Activated CD8-positive, alpha-beta T cell treated with anti-CD3 and anti-CD28 coated beads, Interleukin-2, amount 10 ng/mL, durations not matched to agents 7 days and 5 days (primary cell): Measurements from ENCODE around the gene TXNRD2. TPM values are rescaled to one million over a fixed set of nuclear protein-coding genes. Genes with fewer than 3 reads are reported as not detected.

Source experiments
- ATAC-seq: fragments of 150-1000 bp; cut with Tn5 transposase; one replicate; pipeline ENCODE4 v1.10.0; 2021; ENCODE audit warnings: moderate library complexity
- CTCF ChIA-PET: fragments of 350-600 bp; sonication (Branson Sonifier 250); formaldehyde crosslinking; loops from one replicate; lab custom pipeline; 2021; ENCODE audit warnings: antibody characterized with exemption; lab: Charles Lee
- POLR2A ChIA-PET: fragments of 350-600 bp; sonication (Branson Sonifier 250); formaldehyde crosslinking; loops from one replicate; lab custom pipeline; 2021; ENCODE audit warnings: antibody characterized with exemption; lab: Charles Lee
- DNase-seq: peaks from one replicate; pipeline ENCODE4 v3.0.0-alpha.2; 2020
- H3K27ac Mint-ChIP-seq: one replicate; pipeline ENCODE4 v1.8.0; 2021; ENCODE audit warnings: mild to moderate bottlenecking, mixed read lengths
- H3K27me3 Mint-ChIP-seq: one replicate; pipeline ENCODE4 v1.8.0; 2021; ENCODE audit warnings: low read depth, mixed read lengths
- H3K36me3 Mint-ChIP-seq: one replicate; pipeline ENCODE4 v1.8.0; 2021; ENCODE audit warnings: low read depth, mixed read lengths
- H3K4me1 Mint-ChIP-seq: one replicate; pipeline ENCODE4 v1.8.0; 2021; ENCODE audit warnings: low read depth, mixed read lengths
- H3K4me3 Mint-ChIP-seq: one replicate; pipeline ENCODE4 v1.8.0; 2021; ENCODE audit warnings: mild to moderate bottlenecking, mixed read lengths
- H3K9me3 Mint-ChIP-seq: one replicate; pipeline ENCODE4 v1.8.0; 2022; ENCODE audit warnings: mixed read lengths; ENCODE audit not compliant: insufficient read depth
- total RNA-seq, 2 experiments: library from RNA; stranded (reverse); gene quantifications; one replicate each; pipeline ENCODE4 v1.2.3, GENCODE V29; 2021

TXNRD2 gene
- total RNA-seq, 2 experiments from 2014 or later, result 16.1 to 19.3 TPM

DNA sequence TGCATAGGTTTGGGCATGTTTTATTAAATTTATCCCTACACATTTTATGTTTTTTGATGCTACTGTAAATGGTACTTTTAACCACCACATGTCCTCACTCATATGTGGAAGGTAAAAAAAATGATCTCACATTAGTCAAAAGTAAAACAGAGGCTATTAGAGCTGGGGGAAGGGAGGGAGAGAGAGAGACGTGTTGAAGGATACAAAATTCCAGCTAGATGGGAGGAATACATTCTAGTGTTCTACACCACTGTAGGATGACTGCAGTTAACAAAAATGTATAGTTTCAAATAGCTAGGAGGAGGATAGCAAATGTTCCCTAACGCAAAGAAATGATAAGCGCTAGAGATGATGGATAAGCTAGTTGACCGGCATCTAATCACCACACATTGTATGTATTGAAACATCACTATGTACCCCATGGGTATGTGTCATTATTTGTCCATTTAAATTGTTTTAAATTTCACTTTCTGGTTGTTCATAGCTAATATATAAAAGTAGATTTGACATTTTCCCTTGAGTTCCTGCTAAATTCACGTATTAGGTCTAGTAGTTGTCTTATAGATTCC lies 77.0 kb downstream of the TXNRD2 start:
- Mint-ChIP-seq H3K9me3 (no peaks in the 10 kb centered on the region), H3K36me3 (no peaks in the 10 kb centered on the region), H3K4me1 (no peaks in the 10 kb centered on the region), H3K27ac (no peak overlapping the region), H3K27me3 (no peaks in the 10 kb centered on the region), H3K4me3 (no peak overlapping the region)
- DNase-seq (no peak), ATAC-seq (no peak)
- CTCF ChIA-PET, result interaction anchor here (0.6 to 3.1 kb wide), 3 partner anchors 9 to 46 kb away, joined by 3 to 13 read pairs (median 4); partner anchors contain the start of genes GNB1L and RTL10
- POLR2A ChIA-PET, result no interaction called here

DNA sequence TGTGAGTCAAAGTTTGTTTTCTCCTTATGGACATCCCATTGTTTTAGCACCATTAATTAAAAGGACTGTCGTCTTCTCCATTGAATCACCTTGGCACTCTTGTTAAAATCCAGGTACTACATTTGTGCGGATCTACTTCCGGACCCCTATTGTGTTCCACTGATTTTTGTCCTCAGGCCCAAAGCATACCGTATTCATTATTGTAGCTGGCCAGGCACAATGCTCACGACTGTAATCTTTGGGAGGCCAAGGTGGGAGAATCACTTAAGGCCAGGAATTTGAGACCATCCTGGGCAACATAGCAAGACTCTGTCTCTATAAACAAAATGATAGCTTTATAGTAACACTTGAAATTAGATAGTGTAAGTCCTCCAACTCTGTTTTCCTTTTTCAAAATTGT lies 78.0 kb downstream of the TXNRD2 start:
- no peaks in the 10 kb centered on the region for H3K4me1 Mint-ChIP-seq
- ATAC-seq (no peak), DNase-seq (no peak)
- no peak overlapping the region for H3K27ac Mint-ChIP-seq
- POLR2A ChIA-PET, result no interaction called here
- no peaks in the 10 kb centered on the region for H3K27me3 Mint-ChIP-seq
- no peaks in the 10 kb centered on the region for H3K9me3 Mint-ChIP-seq
- CTCF ChIA-PET, result no interaction called here
- H3K36me3 Mint-ChIP-seq, result no peaks in the 10 kb centered on the region
- H3K4me3 Mint-ChIP-seq, result no peak overlapping the region

DNA sequence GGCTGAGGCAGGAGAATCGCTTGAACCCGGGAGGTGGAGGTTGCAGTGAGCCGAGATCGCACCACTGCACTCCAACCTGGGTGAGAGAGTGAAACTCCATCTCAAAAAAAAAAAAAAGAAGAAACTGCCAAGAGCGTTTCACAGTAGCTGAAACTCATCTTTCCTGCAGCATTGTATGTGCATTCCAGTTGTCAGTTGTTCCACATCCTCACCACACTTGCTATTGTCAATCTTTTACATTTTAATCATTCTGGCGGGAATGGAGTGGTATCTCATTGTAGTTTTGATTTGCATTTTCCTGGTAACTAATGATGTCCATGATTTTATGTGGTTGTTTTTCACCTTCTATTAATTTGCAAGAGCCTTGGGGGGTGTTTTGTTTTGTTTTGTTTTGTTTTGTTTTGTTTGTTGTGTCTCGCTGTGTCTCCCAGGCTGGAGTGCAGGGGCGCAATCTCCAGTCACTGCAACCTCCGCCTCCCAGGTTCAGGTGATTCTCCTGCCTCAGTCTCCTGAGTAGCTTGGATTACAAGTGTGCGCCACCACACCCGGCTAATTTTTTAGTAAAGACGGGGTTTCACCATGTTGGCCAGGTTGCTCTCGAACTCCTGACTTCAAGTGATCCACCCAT lies 78.9 kb downstream of the TXNRD2 start:
- Mint-ChIP-seq H3K4me1 (no peaks in the 10 kb centered on the region), H3K4me3 (no peak overlapping the region), H3K9me3 (no peaks in the 10 kb centered on the region), H3K27me3 (no peaks in the 10 kb centered on the region), H3K27ac (no peak overlapping the region), H3K36me3 (peaks cover 1% of the 10 kb centered on the region)
- ChIA-PET CTCF (no interaction called here), POLR2A (no interaction called here)
- ATAC-seq (no peak), DNase-seq (no peak)

DNA sequence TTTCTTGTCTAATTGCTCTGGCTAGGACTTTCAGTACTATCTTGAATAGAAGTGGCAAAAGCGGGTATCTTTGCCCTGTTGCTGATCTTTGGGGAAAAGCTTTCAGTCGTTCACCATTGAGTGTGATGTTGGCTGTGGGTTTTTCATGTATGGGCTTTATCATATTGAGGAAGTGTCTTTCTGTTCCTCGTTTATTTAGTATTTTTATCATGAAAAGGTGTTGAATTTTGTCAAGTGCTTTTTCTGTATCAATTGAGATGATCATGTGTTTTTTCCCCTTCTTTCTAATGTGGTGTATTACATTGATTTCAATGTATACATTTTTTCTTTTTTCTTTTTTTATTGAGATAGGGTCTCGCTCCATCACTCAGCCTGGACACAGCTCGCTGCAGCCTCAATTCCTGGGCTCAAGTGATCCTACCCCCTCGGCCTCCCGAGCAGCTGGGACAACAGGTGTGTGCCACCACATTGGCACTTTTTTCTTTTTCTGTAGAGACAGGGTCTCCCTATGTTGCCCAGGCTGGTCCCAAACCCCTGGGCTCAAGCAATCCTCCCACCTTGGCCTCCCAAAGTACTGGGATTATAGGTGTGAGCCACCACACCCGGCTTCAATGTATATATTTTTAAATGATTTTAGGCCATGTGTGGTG lies 81.6 kb downstream of the TXNRD2 start:
- H3K4me3 Mint-ChIP-seq, result no peak overlapping the region
- H3K27ac Mint-ChIP-seq, result no peak overlapping the region
- no peaks in the 10 kb centered on the region for H3K9me3 Mint-ChIP-seq
- ATAC-seq (no peak), DNase-seq (no peak)
- ChIA-PET CTCF (no interaction called here), POLR2A (no interaction called here)
- H3K4me1 Mint-ChIP-seq, result peaks cover 11% of the 10 kb centered on the region
- peaks cover 4% of the 10 kb centered on the region for H3K36me3 Mint-ChIP-seq
- no peaks in the 10 kb centered on the region for H3K27me3 Mint-ChIP-seq

DNA sequence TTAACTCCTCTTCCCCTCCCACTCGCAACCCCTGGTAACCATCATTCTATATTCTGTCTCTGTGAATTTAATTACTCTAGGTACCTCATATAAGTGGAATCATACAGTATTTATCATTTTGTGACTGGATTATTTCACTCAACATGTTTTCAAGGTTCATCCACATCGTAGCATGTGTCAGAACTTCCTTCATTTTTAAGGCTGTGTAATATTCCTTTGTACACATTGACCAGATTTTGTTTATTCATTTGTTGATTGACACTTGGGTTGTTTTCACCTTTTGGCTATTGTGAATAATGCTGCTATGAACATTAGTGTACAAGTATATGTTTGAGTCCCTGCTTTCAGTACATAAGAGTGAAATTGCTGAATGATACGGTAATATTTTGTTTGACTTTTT lies 84.2 kb downstream of the TXNRD2 start:
- ATAC-seq (no peak), DNase-seq (no peak)
- H3K4me3 Mint-ChIP-seq, result no peak overlapping the region
- no peaks in the 10 kb centered on the region for H3K27me3 Mint-ChIP-seq
- H3K9me3 Mint-ChIP-seq, result no peaks in the 10 kb centered on the region
- peaks cover 29% of the 10 kb centered on the region for H3K4me1 Mint-ChIP-seq
- H3K36me3 Mint-ChIP-seq, result peaks cover 12% of the 10 kb centered on the region
- H3K27ac Mint-ChIP-seq, result no peak overlapping the region
- ChIA-PET CTCF (no interaction called here), POLR2A (no interaction called here)

DNA sequence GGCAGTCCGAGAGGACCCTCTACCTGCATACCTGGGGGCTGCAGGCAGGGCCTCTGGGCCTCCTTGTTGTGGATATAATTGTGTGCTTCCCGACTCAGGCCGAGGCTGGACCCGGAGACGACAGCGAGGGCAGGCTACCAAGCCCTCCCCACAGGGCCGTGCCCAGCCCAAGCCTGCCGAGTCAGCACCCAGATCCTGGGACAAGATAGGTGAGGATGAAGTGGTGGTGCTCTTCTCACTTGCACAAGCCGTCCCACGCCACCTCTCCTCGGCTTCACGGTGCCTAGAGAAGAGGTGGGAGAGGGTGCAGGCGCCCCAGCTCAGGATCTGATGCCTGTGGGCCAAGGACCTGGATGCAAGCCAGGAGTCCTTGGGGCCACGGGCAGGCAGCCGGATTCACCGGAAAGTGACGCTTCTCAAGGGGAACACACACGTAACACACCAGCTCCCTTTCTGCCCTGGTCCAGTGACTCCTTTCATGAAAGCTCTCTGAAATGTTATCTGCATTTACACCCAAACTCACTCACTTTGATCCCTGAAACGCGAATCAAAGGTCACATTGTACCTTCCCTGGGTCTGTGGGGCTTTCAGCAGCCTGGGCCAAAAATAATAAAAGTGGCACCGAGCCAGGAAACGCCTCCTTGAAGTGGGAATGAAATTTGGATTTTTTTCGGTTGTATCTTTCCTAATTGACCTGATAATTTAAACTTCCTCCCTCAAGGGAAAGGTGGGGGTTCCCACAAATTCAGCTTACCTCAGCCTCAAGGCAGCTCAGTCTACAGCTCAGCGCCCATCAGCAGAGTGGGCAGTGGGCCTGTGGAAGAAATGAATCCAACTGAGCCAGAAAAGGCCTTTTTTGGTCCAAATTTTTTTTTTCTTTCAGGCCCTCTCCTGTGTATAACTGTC lies 85.9 kb downstream of the TXNRD2 start:
- peaks cover 34% of the 10 kb centered on the region for H3K4me1 Mint-ChIP-seq
- no peaks in the 10 kb centered on the region for H3K27me3 Mint-ChIP-seq
- peak; percentile 40 for ATAC-seq
- DNase-seq, result peak; percentile 63
- POLR2A ChIA-PET, result interaction anchor here (0.7 to 3.4 kb wide), 12 partner anchors 10 to 125 kb away, joined by 3 to 20 read pairs (median 6); no protein-coding TSS in a partner anchor
- H3K4me3 Mint-ChIP-seq, result peak overlapping the region; percentile 94
- peaks cover 20% of the 10 kb centered on the region for H3K36me3 Mint-ChIP-seq
- CTCF ChIA-PET, result interaction anchor here (0.7 to 3.1 kb wide), 12 partner anchors 10 to 226 kb away, joined by 3 to 13 read pairs (median 4); partner anchors contain the start of genes COMT and TXNRD2
- H3K9me3 Mint-ChIP-seq, result no peaks in the 10 kb centered on the region
- H3K27ac Mint-ChIP-seq, result peak overlapping the region; percentile 97

DNA sequence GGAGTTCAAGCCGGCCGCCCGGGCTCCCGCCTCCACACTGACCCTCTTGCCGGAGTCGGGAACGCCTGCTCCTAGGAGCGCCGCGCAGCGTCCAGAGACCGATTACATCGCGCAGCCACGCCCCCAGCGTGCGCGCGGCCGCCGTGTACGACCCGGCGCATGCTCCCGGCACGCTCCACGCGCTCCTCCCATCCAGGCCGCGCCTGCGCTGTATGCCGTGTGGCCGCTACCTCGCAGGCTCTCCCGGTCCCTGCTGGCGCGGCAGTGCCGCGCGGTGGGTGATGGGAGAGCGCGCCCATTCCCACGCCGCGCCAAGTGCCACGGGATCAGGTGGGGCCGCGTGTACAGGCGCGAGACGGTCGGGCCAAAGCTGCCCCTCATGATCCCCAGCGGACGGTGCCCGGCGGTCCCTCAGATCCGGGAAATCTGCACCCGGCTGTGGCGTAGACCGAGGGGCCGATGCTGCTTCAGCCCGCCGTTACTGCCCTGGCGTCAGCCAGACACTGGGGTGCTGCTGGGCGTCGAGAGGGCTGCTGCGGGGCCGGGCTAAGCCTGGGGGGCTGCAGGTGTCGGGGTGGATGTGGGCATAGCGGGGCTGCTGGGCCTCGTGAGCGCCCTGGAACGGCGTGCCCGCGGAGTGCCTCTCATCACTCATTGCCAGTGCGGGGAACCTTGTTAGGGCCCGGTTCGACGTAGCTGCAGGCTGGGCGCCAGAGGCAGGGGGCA lies 86.7 kb downstream of the TXNRD2 start, which contains the start of the genes GNB1L and RTL10:
TSS of gene GNB1L (minus strand) at position 97 of the 726 bp plus-strand sequence. CDS start 33,519 bp downstream, outside the sequence.
TSS of gene RTL10 (minus strand) at position 97 of the 726 bp plus-strand sequence. CDS start 2,613 bp downstream, outside the sequence.
- ChIA-PET POLR2A (interaction anchor here (0.7 to 3.4 kb wide), 12 partner anchors 10 to 124 kb away, joined by 3 to 20 read pairs (median 6); no protein-coding TSS in a partner anchor), CTCF (interaction anchor here (0.9 to 3.1 kb wide), 12 partner anchors 10 to 131 kb away, joined by 3 to 13 read pairs (median 4); no protein-coding TSS in a partner anchor)
- H3K27ac Mint-ChIP-seq, result peak within 1 kb of the TSS; percentile 97
- DNase-seq, result peak; percentile 96
- ATAC-seq, result peak; percentile 95
- H3K9me3 Mint-ChIP-seq, result no peaks in the 10 kb centered on the region
- H3K4me1 Mint-ChIP-seq, result peaks cover 34% of the 10 kb centered on the region
- H3K27me3 Mint-ChIP-seq, result no peaks in the 10 kb centered on the region
- peaks cover 26% of the 10 kb centered on the region for H3K36me3 Mint-ChIP-seq
- H3K4me3 Mint-ChIP-seq, result peak within 1 kb of the TSS; percentile 94

DNA sequence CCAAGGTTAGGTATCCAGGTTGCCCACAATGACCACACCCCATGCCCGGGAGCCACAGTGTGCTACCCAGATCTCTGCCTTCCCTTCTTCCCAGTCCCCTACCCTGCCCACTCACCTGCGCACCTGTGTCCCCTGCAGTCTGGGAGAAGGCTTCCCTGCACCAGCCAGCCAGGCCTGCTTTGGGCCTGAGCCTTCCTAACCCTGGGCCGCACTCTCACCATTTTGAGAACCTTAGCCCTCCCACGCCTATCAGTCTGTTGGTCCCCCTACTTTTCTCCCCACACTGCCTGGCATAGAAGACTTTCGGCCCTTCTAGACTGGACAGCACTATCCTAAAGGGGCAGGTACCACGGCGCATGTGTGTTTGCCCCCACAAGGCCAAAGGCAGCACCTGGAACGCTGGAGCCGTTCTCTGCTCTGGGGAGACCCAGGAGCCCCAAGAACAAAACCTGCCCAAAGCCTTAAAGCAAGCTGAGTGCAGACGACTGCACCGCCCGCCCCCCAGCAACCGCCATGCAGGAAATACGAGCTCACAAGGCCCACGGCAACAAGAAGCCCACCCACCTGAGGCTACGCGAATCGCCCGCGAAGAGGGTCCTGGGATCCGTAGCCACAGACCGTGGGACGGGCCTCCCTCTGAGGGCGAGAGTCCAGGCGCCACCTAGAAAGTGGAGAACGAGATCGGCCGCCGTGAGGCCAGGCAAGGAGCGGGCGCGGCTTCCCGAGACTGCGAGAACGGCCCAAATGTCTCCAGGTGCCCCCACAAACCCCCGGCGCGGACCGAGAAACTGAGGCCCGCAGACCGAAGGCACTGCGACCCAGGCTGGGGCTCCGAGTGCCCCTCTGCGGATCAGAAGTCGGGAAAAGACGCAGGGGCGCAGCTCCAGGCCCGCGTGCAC lies 87.5 kb downstream of the TXNRD2 start:
- no peaks in the 10 kb centered on the region for H3K9me3 Mint-ChIP-seq
- peak overlapping the region; percentile 97 for H3K27ac Mint-ChIP-seq
- peaks cover 37% of the 10 kb centered on the region for H3K4me1 Mint-ChIP-seq
- H3K36me3 Mint-ChIP-seq, result peaks cover 29% of the 10 kb centered on the region
- peak; percentile 48 for DNase-seq
- H3K4me3 Mint-ChIP-seq, result peak overlapping the region; percentile 94
- POLR2A ChIA-PET, result interaction anchor here (0.6 to 3.4 kb wide), 6 partner anchors 9 to 807 kb away, joined by 3 to 20 read pairs (median 6); no protein-coding TSS in a partner anchor
- peak; percentile 11 for ATAC-seq
- CTCF ChIA-PET, result interaction anchor here (0.9 to 3.1 kb wide), 5 partner anchors 12 to 124 kb away, joined by 3 to 13 read pairs (median 3); no protein-coding TSS in a partner anchor
- no peaks in the 10 kb centered on the region for H3K27me3 Mint-ChIP-seq

DNA sequence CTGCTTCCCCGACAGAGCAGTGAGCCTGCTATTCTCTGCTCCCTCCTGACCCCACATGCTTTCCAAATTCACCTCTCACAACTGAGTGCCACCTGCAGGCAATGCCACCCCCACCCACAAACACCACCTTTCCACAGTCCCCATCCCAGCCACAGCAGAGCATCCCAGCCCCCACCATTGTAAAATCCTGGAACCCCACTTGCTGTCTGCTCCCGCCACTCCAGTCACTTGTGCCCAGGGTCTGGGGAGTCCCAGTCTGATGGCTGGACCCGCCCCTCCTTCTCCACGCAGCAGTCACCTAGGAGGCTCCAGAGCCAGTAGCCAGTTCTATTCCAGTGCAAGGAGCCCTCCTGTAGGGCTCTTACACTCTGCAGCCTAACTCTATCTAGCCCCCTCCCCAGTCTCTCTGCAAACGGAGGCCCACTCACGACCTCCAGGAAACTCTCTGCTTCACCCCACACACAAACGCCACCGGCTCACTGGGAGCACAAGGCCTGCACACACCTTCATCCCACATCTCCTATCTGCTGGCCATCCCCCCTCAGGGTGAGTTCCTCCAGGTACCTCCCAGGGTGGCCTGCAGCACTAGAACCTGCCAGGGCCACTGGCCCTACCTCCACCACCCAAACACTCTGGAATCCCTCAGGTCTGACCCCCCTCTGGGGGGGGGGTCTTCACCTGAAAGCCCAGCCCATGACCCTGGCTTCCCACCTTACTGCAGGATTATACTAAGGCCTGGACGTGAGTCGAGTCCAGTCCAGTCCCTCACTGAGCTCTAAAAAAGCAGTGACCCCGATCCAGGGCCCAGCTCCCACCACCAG lies 88.3 kb downstream of the TXNRD2 start:
- Mint-ChIP-seq H3K4me3 (peak overlapping the region; percentile 94), H3K36me3 (peaks cover 35% of the 10 kb centered on the region), H3K4me1 (peaks cover 38% of the 10 kb centered on the region), H3K27me3 (no peaks in the 10 kb centered on the region), H3K27ac (peak overlapping the region; percentile 97), H3K9me3 (no peaks in the 10 kb centered on the region)
- no peak for ATAC-seq
- DNase-seq, result no peak
- CTCF ChIA-PET, result interaction anchor here (1.5 kb wide), 2 partner anchors 39 to 57 kb away, joined by 3 to 4 read pairs; no protein-coding TSS in a partner anchor
- POLR2A ChIA-PET, result interaction anchor here (0.6 to 3.4 kb wide), 4 partner anchors 9 to 806 kb away, joined by 3 to 20 read pairs (median 6); no protein-coding TSS in a partner anchor
